ENCODE data around the gene SBF2.

The SBF2 gene

GRCh38 chr11:10308201-10308954 is 14.4 kb upstream of the SBF2 start:
- H3K4me1 Mint-ChIP-seq (ENCODE audit: low read depth): peaks cover 53% of the 10 kb centered on the region
- H3K9me3 Mint-ChIP-seq: no peaks in the 10 kb centered on the region
- H3K4me3 Mint-ChIP-seq: peak overlapping the region; percentile 85
- DNase-seq: no peak
- H3K27me3 Mint-ChIP-seq: peaks cover 76% of the 10 kb centered on the region
- peak overlapping the region; percentile 84 for H3K27ac Mint-ChIP-seq
- H3K36me3 Mint-ChIP-seq (ENCODE audit: low read depth): no peaks in the 10 kb centered on the region

GRCh38 chr11:10307400-10308200 is 13.6 kb upstream of the SBF2 start:
- H3K9me3 Mint-ChIP-seq: no peaks in the 10 kb centered on the region
- peaks cover 61% of the 10 kb centered on the region for H3K4me1 Mint-ChIP-seq (ENCODE audit: low read depth)
- H3K36me3 Mint-ChIP-seq (ENCODE audit: low read depth): no peaks in the 10 kb centered on the region
- peaks cover 81% of the 10 kb centered on the region for H3K27me3 Mint-ChIP-seq
- peak overlapping the region; percentile 85 for H3K4me3 Mint-ChIP-seq
- H3K27ac Mint-ChIP-seq: peak overlapping the region; percentile 84
- DNase-seq: peak; percentile 89

- no peak for DNase-seq
- H3K9me3 Mint-ChIP-seq: no peaks in the 10 kb centered on the region
- peak overlapping the region; percentile 85 for H3K4me3 Mint-ChIP-seq
- peaks cover 63% of the 10 kb centered on the region for H3K4me1 Mint-ChIP-seq (ENCODE audit: low read depth)
- peaks cover 81% of the 10 kb centered on the region for H3K27me3 Mint-ChIP-seq
- H3K27ac Mint-ChIP-seq: no peak overlapping the region
- no peaks in the 10 kb centered on the region for H3K36me3 Mint-ChIP-seq (ENCODE audit: low read depth)
Measured at GRCh38 chr11:10307022-10307399, 13.0 kb upstream of the SBF2 start.

- peak overlapping the region; percentile 85 for H3K4me3 Mint-ChIP-seq
- H3K27ac Mint-ChIP-seq: no peak overlapping the region
- H3K4me1 Mint-ChIP-seq (ENCODE audit: low read depth): peaks cover 65% of the 10 kb centered on the region
- peaks cover 81% of the 10 kb centered on the region for H3K27me3 Mint-ChIP-seq
- no peaks in the 10 kb centered on the region for H3K9me3 Mint-ChIP-seq
- peak; percentile 48 for DNase-seq
- H3K36me3 Mint-ChIP-seq (ENCODE audit: low read depth): no peaks in the 10 kb centered on the region
Measured at GRCh38 chr11:10305964-10306918, 12.2 kb upstream of the SBF2 start.

GRCh38 chr11:10305262-10305963 is 11.4 kb upstream of the SBF2 start:
- peak; percentile 61 for DNase-seq
- Mint-ChIP-seq H3K4me1 (ENCODE audit: low read depth) (peaks cover 65% of the 10 kb centered on the region), H3K27ac (no peak overlapping the region), H3K27me3 (peaks cover 85% of the 10 kb centered on the region), H3K9me3 (no peaks in the 10 kb centered on the region), H3K36me3 (ENCODE audit: low read depth) (no peaks in the 10 kb centered on the region), H3K4me3 (peak overlapping the region; percentile 85)

GRCh38 chr11:10304495-10305261 is 10.7 kb upstream of the SBF2 start, which contains the start of gene ADM:
ADM (plus strand) TSS chr11:10305073; CDS start chr11:10305701, 628 bp downstream.
- Mint-ChIP-seq H3K4me1 (ENCODE audit: low read depth) (peaks cover 66% of the 10 kb centered on the region), H3K36me3 (ENCODE audit: low read depth) (no peaks in the 10 kb centered on the region), H3K27ac (peak within 1 kb of the TSS; percentile 50), H3K4me3 (peak within 1 kb of the TSS; percentile 85), H3K27me3 (peaks cover 82% of the 10 kb centered on the region), H3K9me3 (no peaks in the 10 kb centered on the region)
- DNase-seq: peak; percentile 62

GRCh38 chr11:10303558-10304363 is 9.7 kb upstream of the SBF2 start:
- Mint-ChIP-seq H3K27ac (peak overlapping the region; percentile 66), H3K27me3 (peaks cover 79% of the 10 kb centered on the region), H3K36me3 (ENCODE audit: low read depth) (no peaks in the 10 kb centered on the region), H3K4me3 (peak overlapping the region; percentile 85), H3K4me1 (ENCODE audit: low read depth) (peaks cover 61% of the 10 kb centered on the region), H3K9me3 (no peaks in the 10 kb centered on the region)
- peak; percentile 59 for DNase-seq

- Mint-ChIP-seq H3K36me3 (ENCODE audit: low read depth) (no peaks in the 10 kb centered on the region), H3K9me3 (no peaks in the 10 kb centered on the region), H3K4me1 (ENCODE audit: low read depth) (peaks cover 59% of the 10 kb centered on the region), H3K27me3 (peaks cover 72% of the 10 kb centered on the region), H3K27ac (peak overlapping the region; percentile 79), H3K4me3 (peak overlapping the region; percentile 85)
- DNase-seq: peak; percentile 69
Measured at GRCh38 chr11:10302744-10303557, 8.9 kb upstream of the SBF2 start.

GRCh38 chr11:10302359-10302743 is 8.3 kb upstream of the SBF2 start:
- Mint-ChIP-seq H3K27ac (no peak overlapping the region), H3K36me3 (ENCODE audit: low read depth) (no peaks in the 10 kb centered on the region), H3K4me1 (ENCODE audit: low read depth) (peaks cover 58% of the 10 kb centered on the region), H3K9me3 (no peaks in the 10 kb centered on the region), H3K27me3 (peaks cover 76% of the 10 kb centered on the region), H3K4me3 (peak overlapping the region; percentile 85)
- no peak for DNase-seq

- DNase-seq: no peak
- Mint-ChIP-seq H3K27ac (no peak overlapping the region), H3K27me3 (peaks cover 74% of the 10 kb centered on the region), H3K9me3 (no peaks in the 10 kb centered on the region), H3K36me3 (ENCODE audit: low read depth) (no peaks in the 10 kb centered on the region), H3K4me3 (peak overlapping the region; percentile 85), H3K4me1 (ENCODE audit: low read depth) (peaks cover 54% of the 10 kb centered on the region)
Measured at GRCh38 chr11:10301656-10302358, 7.8 kb upstream of the SBF2 start.

- peak; percentile 46 for DNase-seq
- no peak overlapping the region for H3K4me3 Mint-ChIP-seq
- H3K27ac Mint-ChIP-seq: no peak overlapping the region
- H3K36me3 Mint-ChIP-seq (ENCODE audit: low read depth): no peaks in the 10 kb centered on the region
- no peaks in the 10 kb centered on the region for H3K9me3 Mint-ChIP-seq
- H3K27me3 Mint-ChIP-seq: peaks cover 67% of the 10 kb centered on the region
- peaks cover 43% of the 10 kb centered on the region for H3K4me1 Mint-ChIP-seq (ENCODE audit: low read depth)
Measured at GRCh38 chr11:10298342-10298741, 4.3 kb upstream of the SBF2 start.

Measured in activated T-cell treated with anti-CD3 and anti-CD28 coated beads, Interleukin-2, amount 50 U/mL, for 24 hours (primary cell).